CD1c-positive myeloid dendritic cell (primary cell): Measurements from ENCODE around the gene MVB12B.
"Not testable (repeated sequence)": the region's sequence is repeated elsewhere in the genome, so short reads cannot be mapped to it uniquely, and the experiment has no call there.

Experiments used
- DNase-seq: peaks from one replicate; pipeline ENCODE4 v3.0.0-alpha.2; 2016; ENCODE audit errors: extremely low spot score

MVB12B gene

GRCh38 chr9:126472948-126473298, 146.3 kb downstream of the MVB12B start:
- DNase-seq: no peak

- DNase-seq: no peak
Measured at GRCh38 chr9:126474206-126474765, 147.7 kb downstream of the MVB12B start.

GRCh38 chr9:126474786-126475485, 148.3 kb downstream of the MVB12B start:
- no peak for DNase-seq

GRCh38 chr9:126475933-126476555, 149.4 kb downstream of the MVB12B start:
- no peak for DNase-seq

- not testable (repeated sequence) for DNase-seq
Measured at GRCh38 chr9:126477432-126477831, 150.8 kb downstream of the MVB12B start.

- DNase-seq: no peak
Measured at GRCh38 chr9:126478216-126478981, 151.8 kb downstream of the MVB12B start.

- DNase-seq: no peak
Measured at GRCh38 chr9:126479515-126479914, 152.9 kb downstream of the MVB12B start.

- DNase-seq: no peak
Measured at GRCh38 chr9:126480813-126481212, 154.2 kb downstream of the MVB12B start.

- DNase-seq: no peak
Measured at GRCh38 chr9:126481862-126482261, 155.2 kb downstream of the MVB12B start.

GRCh38 chr9:126482361-126483044, 155.9 kb downstream of the MVB12B start:
- no peak for DNase-seq

GRCh38 chr9:126483468-126484073, 156.9 kb downstream of the MVB12B start:
- no peak for DNase-seq

- no peak for DNase-seq
Measured at GRCh38 chr9:126485662-126486061, 159.0 kb downstream of the MVB12B start.

GRCh38 chr9:126486276-126486675, 159.6 kb downstream of the MVB12B start:
- no peak for DNase-seq

GRCh38 chr9:126487856-126488255, 161.2 kb downstream of the MVB12B start:
- DNase-seq: no peak

GRCh38 chr9:126488310-126488709, 161.7 kb downstream of the MVB12B start:
- no peak for DNase-seq

GRCh38 chr9:126488881-126489404, 162.3 kb downstream of the MVB12B start:
- DNase-seq: no peak

GRCh38 chr9:126489581-126490213, 163.1 kb downstream of the MVB12B start:
- no peak for DNase-seq

- no peak for DNase-seq
Measured at GRCh38 chr9:126490214-126490631, 163.6 kb downstream of the MVB12B start.

- DNase-seq: peak; percentile 79
Measured at GRCh38 chr9:126490871-126491567, 164.4 kb downstream of the MVB12B start.

GRCh38 chr9:126491568-126491879, 164.9 kb downstream of the MVB12B start:
- DNase-seq: no peak
